Measurements from ENCODE around the gene ADAMTSL1. TPM values are rescaled to one million over a fixed set of nuclear protein-coding genes. Genes with fewer than 3 reads are reported as not detected.

ADAMTSL1 gene
- total RNA-seq, 1 experiment from 2014 or later, result not detected

GRCh38 chr9:18595597-18595996 is 121.6 kb downstream of the ADAMTSL1 start:
- no TSS peak for BruUV-seq (replicated peaks)
- Histone ChIP-seq H3K4me1 (ENCODE audit: control insufficient read depth, insufficient read depth, low read length) (no peaks in the 10 kb centered on the region), H3K27me3 (ENCODE audit: control insufficient read depth, insufficient read depth, low read length) (no peaks in the 10 kb centered on the region), H3K4me3 (ENCODE audit: low read depth in 2 of 2, low read length in 2 of 2) (no peak overlapping the region), H3K27ac (ENCODE audit: low read length) (no peak overlapping the region), H3K36me3 (ENCODE audit: control insufficient read depth, insufficient read depth, low read length) (no peaks in the 10 kb centered on the region), H3K9me3 (ENCODE audit: control insufficient read depth, insufficient read depth, low read depth, low read length) (no peaks in the 10 kb centered on the region)
- TF ChIP-seq, protein P1, sequence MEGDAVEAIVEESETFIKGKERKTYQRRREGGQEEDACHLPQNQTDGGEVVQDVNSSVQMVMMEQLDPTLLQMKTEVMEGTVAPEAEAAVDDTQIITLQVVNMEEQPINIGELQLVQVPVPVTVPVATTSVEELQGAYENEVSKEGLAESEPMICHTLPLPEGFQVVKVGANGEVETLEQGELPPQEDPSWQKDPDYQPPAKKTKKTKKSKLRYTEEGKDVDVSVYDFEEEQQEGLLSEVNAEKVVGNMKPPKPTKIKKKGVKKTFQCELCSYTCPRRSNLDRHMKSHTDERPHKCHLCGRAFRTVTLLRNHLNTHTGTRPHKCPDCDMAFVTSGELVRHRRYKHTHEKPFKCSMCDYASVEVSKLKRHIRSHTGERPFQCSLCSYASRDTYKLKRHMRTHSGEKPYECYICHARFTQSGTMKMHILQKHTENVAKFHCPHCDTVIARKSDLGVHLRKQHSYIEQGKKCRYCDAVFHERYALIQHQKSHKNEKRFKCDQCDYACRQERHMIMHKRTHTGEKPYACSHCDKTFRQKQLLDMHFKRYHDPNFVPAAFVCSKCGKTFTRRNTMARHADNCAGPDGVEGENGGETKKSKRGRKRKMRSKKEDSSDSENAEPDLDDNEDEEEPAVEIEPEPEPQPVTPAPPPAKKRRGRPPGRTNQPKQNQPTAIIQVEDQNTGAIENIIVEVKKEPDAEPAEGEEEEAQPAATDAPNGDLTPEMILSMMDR (IDR thresholded peaks at IDR 0.05), result no peak
- TF ChIP-seq TCF7L2 (IDR thresholded peaks at IDR 0.05; ENCODE audit: low read depth, low read length) (no peak), SIN3A (IDR thresholded peaks at IDR 0.05; ENCODE audit: borderline replicate concordance, insufficient read depth, low read depth, low read length) (no peak), POLR2AphosphoS5 (IDR thresholded peaks at IDR 0.05; ENCODE audit: low read depth, low read length) (no peak), REST (IDR thresholded peaks at IDR 0.05; ENCODE audit: insufficient read depth in 1 of 2, low read depth in 2 of 2, low read length in 1 of 2) (no peak)
- ChIA-PET CTCF (no interaction called here), POLR2A (no interaction called here)
- ATAC-seq, result no peak
- in situ Hi-C loops (cut with HindIII; ENCODE audit: low pct_unique_long_range_greater_than_20kb, low sequenced_read_pairs) (no loop called here), intact Hi-C loops (cut with micrococcal nuclease; ENCODE audit: unreplicated experiment) (no loop called here)
- no peak for DNase-seq (ENCODE audit: low read depth, low spot score)

DNA sequence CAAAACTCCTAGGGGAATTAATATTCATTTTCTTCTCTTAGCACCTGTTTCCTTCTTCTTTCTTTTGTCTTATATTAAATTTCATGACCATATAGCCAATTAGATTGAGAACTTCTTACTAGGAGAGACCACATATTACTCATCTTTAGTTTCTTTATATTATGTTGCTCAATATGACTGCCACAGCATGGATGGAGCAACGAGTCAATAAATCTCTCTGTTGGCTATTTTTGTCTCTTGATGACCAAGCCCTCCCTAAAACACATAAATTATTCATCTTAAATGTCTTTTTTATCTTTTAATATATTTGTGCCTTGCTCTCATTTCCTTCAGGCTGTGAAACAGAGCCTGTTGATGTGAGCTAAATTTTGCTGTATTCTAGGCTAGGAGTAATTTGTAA is 123.0 kb downstream of the ADAMTSL1 start:
- in situ Hi-C loops (cut with HindIII; ENCODE audit: low pct_unique_long_range_greater_than_20kb, low sequenced_read_pairs) (no loop called here), intact Hi-C loops (cut with micrococcal nuclease; ENCODE audit: unreplicated experiment) (no loop called here)
- ChIA-PET POLR2A (no interaction called here), CTCF (no interaction called here)
- Histone ChIP-seq H3K27me3 (ENCODE audit: control insufficient read depth, insufficient read depth, low read length) (no peaks in the 10 kb centered on the region), H3K9me3 (ENCODE audit: control insufficient read depth, insufficient read depth, low read depth, low read length) (no peaks in the 10 kb centered on the region), H3K27ac (ENCODE audit: low read length) (no peak overlapping the region), H3K4me3 (ENCODE audit: low read depth in 2 of 2, low read length in 2 of 2) (no peak overlapping the region), H3K4me1 (ENCODE audit: control insufficient read depth, insufficient read depth, low read length) (no peaks in the 10 kb centered on the region), H3K36me3 (ENCODE audit: control insufficient read depth, insufficient read depth, low read length) (no peaks in the 10 kb centered on the region)
- BruUV-seq (replicated peaks), result no TSS peak
- DNase-seq (ENCODE audit: low read depth, low spot score), result no peak
- TF ChIP-seq SIN3A (IDR thresholded peaks at IDR 0.05; ENCODE audit: borderline replicate concordance, insufficient read depth, low read depth, low read length) (no peak), POLR2AphosphoS5 (IDR thresholded peaks at IDR 0.05; ENCODE audit: low read depth, low read length) (no peak), REST (IDR thresholded peaks at IDR 0.05; ENCODE audit: insufficient read depth in 1 of 2, low read depth in 2 of 2, low read length in 1 of 2) (no peak)
- TF ChIP-seq, protein P1 (IDR thresholded peaks at IDR 0.05), result no peak
- no peak for ATAC-seq

Measured in Panc1 (cell line).